ENCODE measurements around the gene DRC1. TPM values are rescaled to one million over a fixed set of nuclear protein-coding genes. Genes with fewer than 3 reads are reported as not detected.

The DRC1 gene
- polyA plus RNA-seq, 1 of the 3 experiments (the other 2 are of a cell fraction), result 0.18 TPM

- CTCF ChIA-PET, result interaction anchor here (1.5 kb wide), 1 partner anchor 8 kb away, joined by 4 read pairs; no protein-coding TSS in a partner anchor
- TF ChIP-seq REST (IDR thresholded peaks at IDR 0.05; ENCODE audit: low read depth, low read length) (no peak), EZH2phosphoT487 (IDR thresholded peaks at IDR 0.05; ENCODE audit: borderline replicate concordance, low read depth) (no peak), MXI1 (IDR thresholded peaks at IDR 0.05; ENCODE audit: low read depth, low read length) (no peak), NRF1 (IDR thresholded peaks at IDR 0.05; ENCODE audit: low read depth, low read length) (no peak), IRF3 (IDR thresholded peaks at IDR 0.05; ENCODE audit: low read depth, low read length) (no peak), POLR2AphosphoS5 (IDR thresholded peaks at IDR 0.05; ENCODE audit: low read depth, low read length) (no peak), TCF12 (IDR thresholded peaks at IDR 0.05) (no peak)
- Histone ChIP-seq H2AFZ (ENCODE audit: low read depth) (no peak overlapping the region), H3K4me1 (ENCODE audit: control insufficient read depth in 1 of 2, insufficient read depth in 2 of 2, low read depth in 1 of 2, low read length in 1 of 2) (peaks cover 0 to 9% of the 10 kb centered on the region in 2 experiments; a peak in 1 of 4 replicates), H3K27ac (ENCODE audit: low read depth in 2 of 2, low read length in 1 of 2) (no peak overlapping the region), H3K27me3 (ENCODE audit: insufficient read depth) (peaks cover 10% of the 10 kb centered on the region; the same call in 1 of the 2 replicates), H3K4me3 (ENCODE audit: low read depth in 2 of 2, low read length in 1 of 2) (no peak overlapping the region), H3K4me2 (no peak overlapping the region), H3K79me2 (ENCODE audit: insufficient read depth) (no peaks in the 10 kb centered on the region), H3K9me2 (no peaks in the 10 kb centered on the region), H3F3A (replicated peaks; ENCODE audit: insufficient read depth) (no peaks in the 10 kb centered on the region), H4K20me1 (ENCODE audit: insufficient read depth) (no peaks in the 10 kb centered on the region), H3K9me3 (no peaks in the 10 kb centered on the region), H3K36me3 (replicated peaks in 1 of 2; ENCODE audit: control insufficient read depth in 1 of 2, insufficient read depth in 2 of 2, low read length in 1 of 2) (no peaks in the 10 kb centered on the region), H3K9ac (no peak overlapping the region)
- POLR2A ChIA-PET, result no interaction called here
- 59% methylated on average over 19 of the region's 21 CpGs for WGBS (ENCODE audit: low lambda C conversion rate)
- DNase-seq, result no peak
Measured at GRCh38 chr2:26479789-26480565, 78.3 kb downstream of the DRC1 start.

- no peaks in the 10 kb centered on the region for H3K9me2 ChIP-seq
- no peaks in the 10 kb centered on the region for H3K36me3 ChIP-seq (replicated peaks in 1 of 2; ENCODE audit: control insufficient read depth in 1 of 2, insufficient read depth in 2 of 2, low read length in 1 of 2)
- no peaks in the 10 kb centered on the region for H3K79me2 ChIP-seq (ENCODE audit: insufficient read depth)
- 79% methylated on average over 17 of the region's 18 CpGs for WGBS (ENCODE audit: low lambda C conversion rate)
- TF ChIP-seq EP300 (IDR thresholded peaks at IDR 0.05; ENCODE audit: borderline replicate concordance in 1 of 2, low read depth in 1 of 2, low read length in 1 of 2) (no peak), EZH2phosphoT487 (IDR thresholded peaks at IDR 0.05; ENCODE audit: borderline replicate concordance, low read depth) (no peak), ELF1 (IDR thresholded peaks at IDR 0.05) (no peak), NRF1 (IDR thresholded peaks at IDR 0.05; ENCODE audit: low read depth, low read length) (no peak), TCF12 (IDR thresholded peaks at IDR 0.05) (no peak), FOXM1 (IDR thresholded peaks at IDR 0.05; ENCODE audit: low read depth) (no peak), GATA2 (CRISPR knock-in tag; IDR thresholded peaks at IDR 0.05) (no peak), RFX5 (IDR thresholded peaks at IDR 0.05; ENCODE audit: low read length) (no peak)
- ChIA-PET CTCF (interaction anchor here (1.1 to 1.5 kb wide), 3 partner anchors 9 to 82 kb away, joined by 4 read pairs; a partner anchor contains a TSS), POLR2A (no interaction called here)
- H3K27ac ChIP-seq (ENCODE audit: low read depth in 2 of 2, low read length in 1 of 2), result no peak overlapping the region
- no peak overlapping the region for H3K4me2 ChIP-seq
- H3K9ac ChIP-seq, result no peak overlapping the region
- peaks cover 0 to 9% of the 10 kb centered on the region in 2 experiments; a peak in 1 of 4 replicates for H3K4me1 ChIP-seq (ENCODE audit: control insufficient read depth in 1 of 2, insufficient read depth in 2 of 2, low read depth in 1 of 2, low read length in 1 of 2)
- no peaks in the 10 kb centered on the region for H4K20me1 ChIP-seq (ENCODE audit: insufficient read depth)
- no peak overlapping the region for H3K4me3 ChIP-seq (ENCODE audit: low read depth in 2 of 2, low read length in 1 of 2)
- peaks cover 15% of the 10 kb centered on the region; the same call in 1 of the 2 replicates for H3K27me3 ChIP-seq (ENCODE audit: insufficient read depth)
- no peak for DNase-seq
- no peaks in the 10 kb centered on the region for H3K9me3 ChIP-seq
- no peak overlapping the region for H2AFZ ChIP-seq (ENCODE audit: low read depth)
- H3F3A ChIP-seq (replicated peaks; ENCODE audit: insufficient read depth), result no peaks in the 10 kb centered on the region
Measured at GRCh38 chr2:26480566-26481423, 79.1 kb downstream of the DRC1 start.

Measured in SK-N-SH (cell line).